Measurements from ENCODE around the gene AZIN2.

AZIN2 gene

DNA sequence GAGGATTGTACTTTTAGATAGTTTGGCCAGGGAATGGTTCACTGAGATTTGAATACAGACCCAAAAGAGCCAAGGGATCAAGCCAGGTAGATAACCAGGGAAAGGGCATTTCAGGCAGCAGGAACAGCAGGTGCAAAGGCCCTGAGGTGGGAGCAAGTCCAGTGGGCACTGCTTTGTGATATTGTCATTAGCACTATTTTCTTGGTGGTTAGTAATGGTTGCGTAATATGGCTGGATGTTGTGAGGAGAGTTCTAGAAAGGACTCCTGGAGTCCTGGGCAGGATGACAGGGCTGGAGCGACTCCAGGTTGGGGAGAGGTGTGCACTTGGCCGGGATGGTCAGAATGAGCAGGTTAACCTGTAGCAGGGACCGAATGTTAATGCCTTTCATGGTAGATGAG, 4.4 kb downstream of the AZIN2 start:
- H3K4me3 ChIP-seq (ENCODE audit: control insufficient read depth, low read depth, low read length) = no peak overlapping the region
- no peak for DNase-seq (ENCODE audit: low read depth)
- TF ChIP-seq, protein P1, sequence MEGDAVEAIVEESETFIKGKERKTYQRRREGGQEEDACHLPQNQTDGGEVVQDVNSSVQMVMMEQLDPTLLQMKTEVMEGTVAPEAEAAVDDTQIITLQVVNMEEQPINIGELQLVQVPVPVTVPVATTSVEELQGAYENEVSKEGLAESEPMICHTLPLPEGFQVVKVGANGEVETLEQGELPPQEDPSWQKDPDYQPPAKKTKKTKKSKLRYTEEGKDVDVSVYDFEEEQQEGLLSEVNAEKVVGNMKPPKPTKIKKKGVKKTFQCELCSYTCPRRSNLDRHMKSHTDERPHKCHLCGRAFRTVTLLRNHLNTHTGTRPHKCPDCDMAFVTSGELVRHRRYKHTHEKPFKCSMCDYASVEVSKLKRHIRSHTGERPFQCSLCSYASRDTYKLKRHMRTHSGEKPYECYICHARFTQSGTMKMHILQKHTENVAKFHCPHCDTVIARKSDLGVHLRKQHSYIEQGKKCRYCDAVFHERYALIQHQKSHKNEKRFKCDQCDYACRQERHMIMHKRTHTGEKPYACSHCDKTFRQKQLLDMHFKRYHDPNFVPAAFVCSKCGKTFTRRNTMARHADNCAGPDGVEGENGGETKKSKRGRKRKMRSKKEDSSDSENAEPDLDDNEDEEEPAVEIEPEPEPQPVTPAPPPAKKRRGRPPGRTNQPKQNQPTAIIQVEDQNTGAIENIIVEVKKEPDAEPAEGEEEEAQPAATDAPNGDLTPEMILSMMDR (IDR thresholded peaks at IDR 0.05; ENCODE audit: control insufficient read depth, insufficient read depth, low read depth, low read length, missing control alignments) = no peak

DNA sequence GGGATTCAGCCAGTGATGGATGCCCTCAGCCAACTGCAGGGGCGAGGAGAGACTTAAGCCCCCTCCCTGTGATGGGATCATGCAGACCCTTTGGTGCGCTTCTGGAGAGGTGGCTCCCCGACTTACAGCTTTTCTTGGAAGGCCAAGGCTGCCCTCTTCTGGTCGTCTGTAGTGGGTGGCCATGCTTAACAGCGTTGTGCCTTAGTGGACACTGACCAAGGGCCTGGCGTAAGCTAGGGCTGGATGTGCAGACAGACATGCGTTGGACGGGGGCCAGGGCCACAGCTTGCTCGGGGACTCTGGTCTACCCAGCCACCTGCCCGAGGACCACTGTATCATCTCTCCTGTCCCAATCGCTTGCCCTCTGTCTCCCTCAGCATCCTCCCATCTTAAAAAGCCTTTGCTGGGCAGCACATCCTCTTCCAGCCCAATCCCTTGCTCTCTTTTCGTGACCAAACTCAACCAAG, 5.5 kb downstream of the AZIN2 start:
- TF ChIP-seq, protein P1 (IDR thresholded peaks at IDR 0.05; ENCODE audit: control insufficient read depth, insufficient read depth, low read depth, low read length, missing control alignments) = peak; percentile 94
- peak; percentile 42 for DNase-seq (ENCODE audit: low read depth)
- no peak overlapping the region for H3K4me3 ChIP-seq (ENCODE audit: control insufficient read depth, low read depth, low read length)

GRCh38 chr1:33087677-33088076, 6.7 kb downstream of the AZIN2 start:
- no peak overlapping the region for H3K4me3 ChIP-seq (ENCODE audit: control insufficient read depth, low read depth, low read length)
- DNase-seq (ENCODE audit: low read depth) = no peak
- TF ChIP-seq, protein P1 (IDR thresholded peaks at IDR 0.05; ENCODE audit: control insufficient read depth, insufficient read depth, low read depth, low read length, missing control alignments) = no peak

- no peak for DNase-seq (ENCODE audit: low read depth)
- H3K4me3 ChIP-seq (ENCODE audit: control insufficient read depth, low read depth, low read length) = no peak overlapping the region
- TF ChIP-seq, protein P1 (IDR thresholded peaks at IDR 0.05; ENCODE audit: control insufficient read depth, insufficient read depth, low read depth, low read length, missing control alignments) = no peak
Measured at GRCh38 chr1:33088119-33088906, 7.4 kb downstream of the AZIN2 start.

- TF ChIP-seq, protein P1 (IDR thresholded peaks at IDR 0.05; ENCODE audit: control insufficient read depth, insufficient read depth, low read depth, low read length, missing control alignments) = no peak
- no peak overlapping the region for H3K4me3 ChIP-seq (ENCODE audit: control insufficient read depth, low read depth, low read length)
- DNase-seq (ENCODE audit: low read depth) = no peak
Measured at GRCh38 chr1:33089457-33089856, 8.5 kb downstream of the AZIN2 start.

GRCh38 chr1:33092438-33092837, 11.5 kb downstream of the AZIN2 start:
- no peak for DNase-seq (ENCODE audit: low read depth)
- TF ChIP-seq, protein P1 (IDR thresholded peaks at IDR 0.05; ENCODE audit: control insufficient read depth, insufficient read depth, low read depth, low read length, missing control alignments) = no peak
- H3K4me3 ChIP-seq (ENCODE audit: control insufficient read depth, low read depth, low read length) = no peak overlapping the region
